Neutrophil (primary cell): ENCODE data around the gene SFPQ.
"Not testable (repeated sequence)": the region's sequence is repeated elsewhere in the genome, so short reads cannot be mapped to it uniquely, and the experiment has no call there.

Experiments used
- H3K27ac ChIP-seq: fragments of 200-600 bp; sonication (generic); 2 replicates; pipeline ENCODE4 v1.5.1; 2016; ENCODE audit warnings: mild to moderate bottlenecking, moderate library complexity
- H3K27me3 ChIP-seq: fragments of 200-600 bp; sonication (generic); 2 replicates; pipeline ENCODE4 v1.6.0; 2016; ENCODE audit warnings: mild to moderate bottlenecking
- H3K36me3 ChIP-seq: fragments of 200-600 bp; sonication (generic); 2 replicates; pipeline ENCODE4 v1.5.1; 2017
- H3K4me1 ChIP-seq, 2 experiments: fragments of 200-600 bp in 1 of 2; sonication (generic) in 1 of 2; 1 replicate in 1 of 2; 2 replicates in 1 of 2; pipeline versions ENCODE4 v1.5.1 to v1.6.1; 2013 to 2016; ENCODE audit warnings: low read depth in 1 of 2, low read length in 1 of 2, mild to moderate bottlenecking in 1 of 2, moderate library complexity in 1 of 2; ENCODE audit not compliant: control insufficient read depth in 1 of 2, insufficient read depth in 1 of 2
- H3K4me3 ChIP-seq, 2 experiments: fragments of 200-600 bp in 1 of 2; sonication (generic) in 1 of 2; 1 replicate in 1 of 2; 2 replicates in 1 of 2; pipeline ENCODE4 v1.5.1; 2013 to 2016; ENCODE audit warnings: low read depth in 1 of 2, low read length in 1 of 2, mild to moderate bottlenecking in 1 of 2, moderate library complexity in 1 of 2
- H3K9me3 ChIP-seq: fragments of 200-600 bp; sonication (generic); 2 replicates; pipeline ENCODE4 v1.5.1; 2016
- TF ChIP-seq, protein P1 (sequence below): fragments of 200-600 bp; sonication (generic); IDR thresholded peaks from 2 replicates; pipeline ENCODE4 v1.5.1; 2016; ENCODE audit warnings: antibody characterized with exemption

SFPQ gene, protein sequence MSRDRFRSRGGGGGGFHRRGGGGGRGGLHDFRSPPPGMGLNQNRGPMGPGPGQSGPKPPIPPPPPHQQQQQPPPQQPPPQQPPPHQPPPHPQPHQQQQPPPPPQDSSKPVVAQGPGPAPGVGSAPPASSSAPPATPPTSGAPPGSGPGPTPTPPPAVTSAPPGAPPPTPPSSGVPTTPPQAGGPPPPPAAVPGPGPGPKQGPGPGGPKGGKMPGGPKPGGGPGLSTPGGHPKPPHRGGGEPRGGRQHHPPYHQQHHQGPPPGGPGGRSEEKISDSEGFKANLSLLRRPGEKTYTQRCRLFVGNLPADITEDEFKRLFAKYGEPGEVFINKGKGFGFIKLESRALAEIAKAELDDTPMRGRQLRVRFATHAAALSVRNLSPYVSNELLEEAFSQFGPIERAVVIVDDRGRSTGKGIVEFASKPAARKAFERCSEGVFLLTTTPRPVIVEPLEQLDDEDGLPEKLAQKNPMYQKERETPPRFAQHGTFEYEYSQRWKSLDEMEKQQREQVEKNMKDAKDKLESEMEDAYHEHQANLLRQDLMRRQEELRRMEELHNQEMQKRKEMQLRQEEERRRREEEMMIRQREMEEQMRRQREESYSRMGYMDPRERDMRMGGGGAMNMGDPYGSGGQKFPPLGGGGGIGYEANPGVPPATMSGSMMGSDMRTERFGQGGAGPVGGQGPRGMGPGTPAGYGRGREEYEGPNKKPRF

DNA sequence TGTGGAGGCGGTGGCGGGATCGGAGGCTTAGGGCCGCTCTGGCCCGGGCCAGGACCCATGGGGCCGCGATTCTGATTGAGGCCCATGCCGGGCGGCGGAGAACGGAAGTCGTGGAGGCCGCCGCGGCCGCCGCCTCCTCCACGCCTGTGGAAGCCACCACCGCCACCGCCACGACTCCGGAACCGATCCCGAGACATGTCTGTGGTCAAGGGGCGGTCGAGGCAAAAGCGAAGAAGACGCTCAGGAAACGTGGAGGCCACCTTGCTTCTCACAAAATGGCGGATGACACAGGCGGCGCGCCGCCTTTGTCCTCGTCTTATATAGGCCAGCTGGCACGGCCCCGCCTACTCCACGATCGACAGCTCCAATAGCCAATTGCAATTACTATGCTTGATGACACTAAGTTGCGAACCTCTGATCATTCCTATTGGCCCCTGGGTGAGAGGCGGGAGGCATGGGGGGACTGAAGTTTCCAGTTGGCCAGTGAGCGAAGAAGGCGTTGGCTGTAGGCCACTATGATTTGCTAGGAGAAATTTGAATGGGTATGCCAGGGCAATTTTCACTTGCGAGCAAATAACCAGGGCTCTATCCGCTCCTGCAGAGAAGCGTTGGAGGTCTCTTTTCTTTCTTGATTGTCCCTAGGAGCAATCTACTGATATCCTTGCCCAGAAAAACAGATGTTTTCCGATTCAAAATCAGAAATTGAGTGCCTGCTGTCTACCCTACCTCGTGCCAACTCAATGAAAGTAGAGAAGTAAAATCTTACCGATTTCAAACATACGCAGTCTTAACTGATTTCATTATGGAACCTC is at the start of gene SFPQ:
Gene SFPQ (minus strand): TSS at position 293 of the 812 bp plus-strand sequence. CDS start 96 bp downstream, at position 197.
- Histone ChIP-seq H3K27ac (peak within 1 kb of the TSS; percentile 96), H3K4me3 (peak within 1 kb of the TSS; percentile 89 to 96), H3K9me3 (no peaks in the 10 kb centered on the region), H3K27me3 (no peaks in the 10 kb centered on the region), H3K36me3 (peaks cover 28% of the 10 kb centered on the region), H3K4me1 (peaks cover 23 to 29% of the 10 kb centered on the region in 2 experiments)
- TF ChIP-seq, protein P1, sequence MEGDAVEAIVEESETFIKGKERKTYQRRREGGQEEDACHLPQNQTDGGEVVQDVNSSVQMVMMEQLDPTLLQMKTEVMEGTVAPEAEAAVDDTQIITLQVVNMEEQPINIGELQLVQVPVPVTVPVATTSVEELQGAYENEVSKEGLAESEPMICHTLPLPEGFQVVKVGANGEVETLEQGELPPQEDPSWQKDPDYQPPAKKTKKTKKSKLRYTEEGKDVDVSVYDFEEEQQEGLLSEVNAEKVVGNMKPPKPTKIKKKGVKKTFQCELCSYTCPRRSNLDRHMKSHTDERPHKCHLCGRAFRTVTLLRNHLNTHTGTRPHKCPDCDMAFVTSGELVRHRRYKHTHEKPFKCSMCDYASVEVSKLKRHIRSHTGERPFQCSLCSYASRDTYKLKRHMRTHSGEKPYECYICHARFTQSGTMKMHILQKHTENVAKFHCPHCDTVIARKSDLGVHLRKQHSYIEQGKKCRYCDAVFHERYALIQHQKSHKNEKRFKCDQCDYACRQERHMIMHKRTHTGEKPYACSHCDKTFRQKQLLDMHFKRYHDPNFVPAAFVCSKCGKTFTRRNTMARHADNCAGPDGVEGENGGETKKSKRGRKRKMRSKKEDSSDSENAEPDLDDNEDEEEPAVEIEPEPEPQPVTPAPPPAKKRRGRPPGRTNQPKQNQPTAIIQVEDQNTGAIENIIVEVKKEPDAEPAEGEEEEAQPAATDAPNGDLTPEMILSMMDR: no peak

DNA sequence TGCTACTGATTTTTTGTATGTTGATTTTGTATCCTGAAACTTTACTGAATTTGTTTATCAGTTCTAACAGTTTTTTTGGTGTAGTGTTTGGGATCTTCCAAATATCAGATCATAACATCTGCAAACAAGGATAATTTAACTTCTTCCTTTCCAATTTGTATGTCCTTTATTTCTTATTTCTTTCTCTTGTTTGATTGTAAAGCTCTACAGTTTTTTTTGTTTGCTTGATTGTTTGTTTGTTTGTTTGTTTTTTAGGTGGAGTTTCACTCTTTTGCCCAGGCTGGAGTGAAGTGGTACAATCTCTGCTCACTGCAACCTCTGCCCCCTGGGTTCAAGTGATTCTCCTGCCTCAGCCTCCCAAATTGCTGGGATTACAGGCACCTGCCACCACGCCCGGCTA is 43.8 kb upstream of the SFPQ start:
- H3K9me3 ChIP-seq: not testable (repeated sequence)

DNA sequence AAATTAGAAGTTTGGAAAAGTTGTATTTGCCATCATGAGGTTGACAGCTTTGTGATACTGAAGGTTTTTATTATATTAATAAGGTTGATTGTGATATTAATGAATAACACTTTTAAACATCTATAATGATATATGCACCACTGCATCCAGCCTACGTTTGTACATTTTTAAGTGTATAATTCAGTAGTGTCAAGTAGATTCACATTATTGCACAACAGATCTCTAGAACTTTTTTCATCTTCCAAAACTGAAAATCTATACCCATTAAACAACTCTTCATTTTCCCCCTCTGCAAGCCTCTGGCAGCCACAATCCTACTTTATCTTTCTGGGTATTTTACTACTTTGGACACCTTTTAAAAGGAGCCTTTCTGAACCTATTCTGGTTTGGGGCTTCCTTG is 38.3 kb upstream of the SFPQ start:
- TF ChIP-seq, protein P1: no peak
- no peak overlapping the region for H3K4me3 ChIP-seq
- H3K27me3 ChIP-seq: no peaks in the 10 kb centered on the region
- no peaks in the 10 kb centered on the region for H3K9me3 ChIP-seq
- H3K4me1 ChIP-seq: no peaks in the 10 kb centered on the region
- H3K36me3 ChIP-seq: no peaks in the 10 kb centered on the region
- H3K27ac ChIP-seq: no peak overlapping the region

More for the DNA sequence above, 43.8 kb upstream of the SFPQ start:
- not testable (repeated sequence) for H3K4me3 ChIP-seq, H3K27ac ChIP-seq, H3K4me1 ChIP-seq, H3K27me3 ChIP-seq, H3K36me3 ChIP-seq

DNA sequence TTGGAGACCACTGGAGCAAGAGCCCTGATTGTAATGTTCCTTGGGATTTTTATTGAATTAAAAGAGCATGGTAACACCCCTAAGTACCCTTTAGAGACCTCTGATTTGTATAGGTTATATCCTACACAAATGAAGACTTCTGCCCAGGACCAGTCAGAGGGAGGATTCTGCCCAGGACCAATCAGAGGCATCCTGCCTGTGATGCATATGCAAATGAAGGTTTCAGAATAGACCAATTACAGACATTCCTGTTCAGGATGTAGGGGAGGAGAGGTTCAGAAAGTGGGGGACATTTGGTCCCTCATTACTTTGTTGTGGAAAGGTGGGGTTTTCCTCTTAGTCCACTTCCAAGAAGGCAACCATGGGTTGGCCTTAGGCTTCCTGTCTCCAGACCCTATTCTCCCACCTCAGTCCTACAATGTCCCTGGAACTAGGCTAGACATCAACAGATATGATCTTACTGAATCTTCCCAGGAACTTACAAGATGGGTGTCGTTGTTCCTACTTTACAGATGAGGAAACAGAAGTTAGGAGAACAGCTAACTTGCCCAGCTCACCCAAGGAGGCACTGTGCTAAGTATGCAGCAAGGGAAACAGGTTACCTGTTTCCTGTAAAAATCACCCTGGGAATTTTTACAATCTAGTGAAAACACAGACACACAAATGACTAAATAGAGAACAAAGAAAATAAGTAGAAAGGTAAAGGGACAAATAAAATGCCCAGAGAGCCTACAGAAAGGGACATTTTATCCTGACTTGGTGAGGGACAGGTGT is 36.8 kb upstream of the SFPQ start:
- H3K9me3 ChIP-seq: no peaks in the 10 kb centered on the region
- H3K36me3 ChIP-seq: no peaks in the 10 kb centered on the region
- no peaks in the 10 kb centered on the region for H3K27me3 ChIP-seq
- TF ChIP-seq, protein P1: no peak
- no peaks in the 10 kb centered on the region for H3K4me1 ChIP-seq
- no peak overlapping the region for H3K4me3 ChIP-seq
- H3K27ac ChIP-seq: no peak overlapping the region

DNA sequence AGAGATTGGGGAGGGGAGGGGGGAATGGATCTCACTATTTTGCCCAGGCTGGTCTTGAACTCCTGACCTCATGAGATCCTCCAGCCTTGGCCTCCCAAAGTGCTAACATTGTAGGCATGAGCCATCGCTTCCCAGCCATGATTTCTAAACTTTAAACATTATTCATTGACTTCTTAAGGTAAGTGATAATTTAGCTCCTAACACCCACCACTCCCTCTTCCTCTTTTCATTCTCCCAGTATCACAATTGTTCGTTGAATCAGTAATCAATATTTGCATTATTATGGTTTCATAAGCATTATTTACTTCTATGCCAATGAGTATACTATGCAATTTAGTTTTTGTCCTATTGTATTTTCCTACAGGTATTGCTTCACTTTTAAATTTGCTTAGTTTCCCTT is 33.6 kb upstream of the SFPQ start:
- TF ChIP-seq, protein P1: no peak
- Histone ChIP-seq H3K4me1 (no peaks in the 10 kb centered on the region), H3K36me3 (no peaks in the 10 kb centered on the region), H3K9me3 (no peaks in the 10 kb centered on the region), H3K4me3 (no peak overlapping the region), H3K27ac (no peak overlapping the region), H3K27me3 (no peaks in the 10 kb centered on the region)
